Left renal pelvis (tissue), 4 donors: Measurements from ENCODE around the gene ST6GALNAC6. TPM values are rescaled to one million over a fixed set of nuclear protein-coding genes. Genes with fewer than 3 reads are reported as not detected.

Source experiments
- DNase-seq, 4 donors: peaks; one replicate each; pipeline ENCODE4 v3.0.0-alpha.2; 2013; ENCODE audit warnings: low read depth in 4 of 4, low spot score in 3 of 4
- polyA plus RNA-seq, 4 donors: library from polyadenylated mRNA; unstranded; fragments of 120-200 nt; gene quantifications; one replicate each; pipeline ENCODE4 v1.2.1, GENCODE V29; 2013; ENCODE audit not compliant: insufficient read length in 4 of 4

The ST6GALNAC6 gene
- polyA plus RNA-seq, 4 donors, result 38.6 to 46.5 (median 43.3) TPM

DNA sequence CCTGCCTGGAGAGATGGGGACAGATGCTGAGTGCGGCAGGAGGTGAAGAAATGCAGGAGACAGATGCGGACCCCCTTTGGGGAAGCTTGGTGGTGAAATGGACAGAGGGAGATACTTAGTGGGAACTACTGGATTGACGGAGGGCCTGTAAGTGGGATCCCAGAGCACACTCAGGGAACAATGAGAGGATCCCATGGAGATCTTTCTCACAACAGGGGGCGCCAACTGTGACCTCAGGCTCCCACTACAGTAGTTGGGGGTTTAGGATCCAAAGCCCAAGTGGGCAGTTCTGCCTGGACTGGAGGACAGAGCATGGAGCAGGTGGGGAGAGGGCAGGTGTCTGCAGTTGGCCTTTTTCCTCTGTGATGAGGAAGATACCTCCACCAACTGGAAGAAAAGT, 34.8 kb upstream of the ST6GALNAC6 start:
- no peak for DNase-seq

DNA sequence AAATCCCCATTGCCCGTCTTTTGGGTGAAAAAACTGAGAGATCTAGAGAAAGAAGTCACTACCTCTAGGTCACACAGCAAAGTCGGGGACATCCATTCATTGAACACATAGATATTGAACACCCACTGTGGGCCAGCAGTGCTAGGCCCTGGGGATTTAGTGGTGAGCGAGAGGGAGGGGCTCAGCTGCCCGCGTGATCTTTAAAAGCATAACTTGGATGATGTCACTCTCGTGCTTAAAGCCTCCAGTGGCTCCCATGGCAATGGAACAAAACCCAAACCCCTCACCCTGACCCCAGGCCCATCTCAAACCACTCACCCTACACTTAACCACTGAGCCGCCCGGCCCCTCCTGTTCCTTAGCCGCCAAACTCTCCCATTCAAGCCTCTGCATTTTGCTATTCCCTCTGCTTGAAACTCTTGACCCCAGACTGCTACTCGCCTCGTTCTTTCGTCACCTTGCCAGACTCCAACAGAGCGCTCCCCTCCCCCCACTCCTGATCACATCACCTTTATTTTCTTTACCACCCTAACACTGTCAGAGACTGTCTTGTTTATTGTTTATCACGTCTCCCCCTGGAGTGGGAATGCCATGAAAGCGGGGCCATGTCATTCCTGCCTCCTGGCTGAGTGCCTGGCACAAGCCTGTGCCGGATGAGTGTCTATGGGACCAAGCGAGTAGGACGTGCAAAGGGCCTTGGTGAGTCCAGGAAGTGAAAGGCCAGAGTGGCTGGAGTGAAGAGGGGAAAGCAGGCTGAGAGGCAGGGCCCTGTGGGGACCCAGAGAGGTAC, 31.9 kb upstream of the ST6GALNAC6 start:
- DNase-seq, result no peak

DNA sequence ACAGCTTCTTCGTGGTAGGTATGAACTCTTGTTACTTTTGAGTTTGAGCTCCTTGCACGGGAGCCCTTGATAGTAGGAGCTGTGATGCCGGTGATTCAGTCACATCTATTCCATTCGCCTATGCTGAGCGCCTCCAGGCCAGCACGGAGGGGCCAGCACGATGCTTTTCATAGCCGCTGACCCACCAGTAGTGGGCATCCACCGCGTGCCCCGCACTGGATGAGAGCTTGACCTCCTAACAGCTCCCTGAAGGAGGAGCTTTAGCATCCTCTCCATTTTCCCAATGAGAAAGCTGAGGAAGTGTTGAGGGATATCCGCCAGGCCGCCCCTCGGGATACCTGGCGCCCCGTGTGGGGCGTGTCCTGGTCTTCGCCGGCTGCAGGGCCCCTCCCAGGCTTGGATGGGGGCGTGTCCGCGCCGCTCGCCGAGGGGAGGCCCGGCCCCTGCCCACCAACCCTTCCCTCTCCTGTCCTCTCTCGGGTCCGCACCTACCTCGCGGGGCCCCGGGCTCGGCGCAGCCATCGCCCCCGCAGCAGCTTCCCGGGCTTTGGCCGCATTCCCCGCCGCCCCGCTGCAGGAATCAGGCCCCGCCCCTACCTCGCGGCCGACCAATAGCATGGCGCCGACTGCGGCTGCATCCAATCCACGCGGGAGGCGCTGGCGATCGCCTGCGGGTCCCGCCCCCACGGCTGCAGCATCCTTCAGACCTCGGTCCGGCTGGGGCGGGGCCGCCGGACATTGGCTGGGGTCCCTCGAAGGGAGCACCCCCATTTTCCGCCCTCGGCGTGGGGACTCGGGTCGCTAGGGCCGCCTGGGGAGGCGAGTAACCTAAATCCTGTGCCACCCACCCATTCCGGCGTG, 31.1 kb upstream of the ST6GALNAC6 start, which contains the start of gene PIP5KL1:
Gene PIP5KL1 (minus strand): TSS at position 547 of the 861 bp plus-strand sequence. CDS start 25 bp downstream, at position 522.
- no peak for DNase-seq

DNA sequence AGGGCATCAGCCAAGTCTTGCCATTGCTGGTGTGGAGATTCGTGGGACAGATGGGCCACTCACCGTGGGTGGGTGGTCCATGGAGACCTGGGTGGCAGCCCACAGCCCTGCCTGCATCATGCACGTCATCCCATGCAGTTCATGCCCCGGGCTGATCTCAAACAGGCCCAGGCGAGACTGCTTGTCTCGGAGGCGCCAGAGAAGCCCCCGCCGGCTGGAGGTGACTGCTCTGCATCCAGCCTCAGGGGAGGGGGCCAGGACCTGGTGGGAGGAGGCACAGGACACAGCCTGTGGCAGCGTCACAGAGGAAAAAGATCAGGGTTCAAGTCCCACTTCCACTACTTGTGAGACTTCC, 30.2 kb upstream of the ST6GALNAC6 start:
- no peak for DNase-seq

DNA sequence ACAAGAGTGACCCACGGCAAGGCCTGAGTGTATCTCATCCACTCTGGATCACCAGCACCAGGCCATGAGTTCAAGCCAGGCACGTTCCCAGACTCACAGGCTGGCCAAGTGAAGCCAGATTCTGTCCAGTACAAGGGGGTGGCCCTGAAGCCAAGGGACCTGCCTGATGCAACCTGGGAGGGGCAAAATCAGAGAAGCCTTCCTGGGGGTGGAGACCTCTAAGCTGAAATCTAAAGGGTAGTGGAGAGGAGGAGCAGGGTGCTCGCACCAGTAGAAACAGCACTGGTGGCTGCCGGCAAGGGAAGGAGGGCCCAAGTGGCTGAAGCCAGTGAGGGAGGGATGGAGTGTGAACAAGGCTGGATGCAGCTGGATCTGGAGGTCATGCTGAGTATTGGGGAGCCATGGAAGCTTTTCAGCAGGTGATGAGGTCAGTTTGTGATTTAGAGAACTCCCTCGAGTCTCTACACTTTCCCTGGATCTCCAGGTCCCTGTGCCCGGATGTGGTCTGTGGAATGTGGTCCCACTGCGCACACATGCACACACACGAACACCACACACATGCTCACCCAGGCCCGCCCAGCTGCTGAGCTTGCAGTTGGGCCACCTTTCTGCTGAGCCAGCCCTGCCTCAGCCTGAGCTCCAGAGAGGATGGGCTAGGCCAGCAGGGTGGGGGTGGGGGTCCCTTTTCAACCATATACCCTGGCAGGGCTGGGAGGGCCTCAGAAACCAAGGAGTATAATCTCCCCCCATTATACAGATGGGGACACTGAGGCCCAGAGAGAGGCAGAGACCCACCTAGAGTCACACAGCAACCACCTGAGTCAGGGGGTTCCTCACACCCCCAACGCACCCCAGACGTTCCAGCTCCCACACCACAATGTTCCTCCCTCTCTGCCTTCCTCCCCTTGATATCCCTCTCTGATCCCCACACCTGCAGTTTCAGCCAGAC, 29.5 kb upstream of the ST6GALNAC6 start:
- DNase-seq, result no peak

DNA sequence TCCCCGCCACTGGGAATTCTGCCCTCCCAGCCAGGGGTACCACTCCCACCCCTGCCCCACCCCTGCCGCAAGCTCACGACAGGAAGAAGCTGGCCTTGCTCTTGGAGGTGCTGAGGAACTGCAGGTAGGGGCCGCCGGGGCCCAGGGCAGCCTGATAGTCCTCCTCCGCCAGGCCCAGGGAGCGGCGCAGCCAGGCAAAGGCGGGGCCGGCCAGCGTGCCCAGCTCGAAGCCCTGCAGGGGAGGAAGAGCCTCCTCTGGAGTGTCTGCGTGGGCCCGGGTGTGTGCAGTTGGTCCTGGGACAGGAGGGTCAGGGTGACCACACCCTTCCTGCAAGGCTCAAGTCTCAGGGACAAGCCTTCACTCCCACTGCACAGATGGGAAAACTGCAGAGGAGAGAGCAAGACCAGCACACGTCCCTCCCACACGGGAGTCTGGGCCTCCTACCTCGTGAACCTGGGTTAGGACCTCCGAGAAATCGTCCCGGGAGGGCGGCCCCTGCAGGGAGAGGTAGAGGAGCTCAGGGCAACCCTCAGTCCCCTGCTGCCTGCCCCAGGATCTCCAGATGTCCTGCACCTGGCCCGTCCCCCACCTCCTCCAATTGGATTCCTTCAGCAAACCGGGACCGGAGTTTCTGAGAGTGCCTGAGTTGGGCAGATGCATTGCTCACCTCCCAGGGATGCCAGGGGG, 28.7 kb upstream of the ST6GALNAC6 start:
- DNase-seq, result no peak

DNA sequence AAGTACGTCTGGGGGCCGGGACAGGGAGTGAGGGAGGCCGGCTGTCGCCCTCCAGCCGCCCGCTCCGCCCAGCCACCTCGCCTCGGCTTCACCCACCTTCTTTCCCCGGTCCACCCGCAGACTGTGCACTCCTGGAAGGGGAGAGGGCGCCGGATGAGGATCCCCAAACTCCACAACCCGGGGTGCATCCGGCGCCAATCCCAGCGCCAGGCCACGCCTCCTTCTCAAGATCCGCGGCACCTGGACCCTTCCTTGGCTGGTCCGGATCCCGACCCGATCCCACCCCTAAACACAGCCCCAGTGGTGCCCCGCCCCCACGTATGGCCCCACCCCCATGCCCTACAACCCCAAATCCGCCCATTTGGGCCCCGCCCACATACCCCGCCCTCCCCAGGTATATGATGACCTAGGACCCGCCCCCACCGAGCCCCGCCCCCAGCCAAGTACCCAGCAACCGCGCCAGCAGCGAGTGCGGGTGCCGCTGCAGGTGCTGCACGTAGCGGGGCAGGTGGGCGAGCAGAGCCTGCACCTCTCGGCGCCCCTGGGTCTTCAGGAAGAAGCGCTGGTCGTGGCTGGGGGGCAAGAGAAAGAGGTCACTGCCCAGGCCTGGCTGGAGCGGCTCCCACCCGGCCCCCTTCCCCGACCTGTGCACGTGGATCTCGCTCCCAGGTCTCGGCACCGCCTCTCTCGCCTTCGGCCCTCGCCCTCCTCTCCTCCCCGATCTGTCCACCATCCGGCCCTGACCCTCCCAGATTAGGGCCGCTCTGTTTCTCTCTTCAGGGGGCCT, 28.0 kb upstream of the ST6GALNAC6 start:
- DNase-seq, result no peak

DNA sequence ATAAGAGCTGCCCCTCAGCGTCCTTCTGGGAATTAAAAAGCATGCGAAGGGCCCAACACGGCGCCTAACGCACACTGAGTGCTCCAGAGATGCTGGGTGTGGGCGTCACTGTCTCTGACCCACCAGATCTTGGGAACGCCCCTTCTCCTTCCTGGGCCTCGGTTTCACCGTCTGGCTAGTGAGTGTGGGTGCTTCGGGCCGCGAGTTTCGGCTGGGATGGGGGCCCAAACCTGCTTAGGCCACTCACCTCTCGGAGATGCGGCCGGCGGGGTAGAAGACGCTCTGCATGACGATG, 27.4 kb upstream of the ST6GALNAC6 start:
- DNase-seq, result no peak

DNA sequence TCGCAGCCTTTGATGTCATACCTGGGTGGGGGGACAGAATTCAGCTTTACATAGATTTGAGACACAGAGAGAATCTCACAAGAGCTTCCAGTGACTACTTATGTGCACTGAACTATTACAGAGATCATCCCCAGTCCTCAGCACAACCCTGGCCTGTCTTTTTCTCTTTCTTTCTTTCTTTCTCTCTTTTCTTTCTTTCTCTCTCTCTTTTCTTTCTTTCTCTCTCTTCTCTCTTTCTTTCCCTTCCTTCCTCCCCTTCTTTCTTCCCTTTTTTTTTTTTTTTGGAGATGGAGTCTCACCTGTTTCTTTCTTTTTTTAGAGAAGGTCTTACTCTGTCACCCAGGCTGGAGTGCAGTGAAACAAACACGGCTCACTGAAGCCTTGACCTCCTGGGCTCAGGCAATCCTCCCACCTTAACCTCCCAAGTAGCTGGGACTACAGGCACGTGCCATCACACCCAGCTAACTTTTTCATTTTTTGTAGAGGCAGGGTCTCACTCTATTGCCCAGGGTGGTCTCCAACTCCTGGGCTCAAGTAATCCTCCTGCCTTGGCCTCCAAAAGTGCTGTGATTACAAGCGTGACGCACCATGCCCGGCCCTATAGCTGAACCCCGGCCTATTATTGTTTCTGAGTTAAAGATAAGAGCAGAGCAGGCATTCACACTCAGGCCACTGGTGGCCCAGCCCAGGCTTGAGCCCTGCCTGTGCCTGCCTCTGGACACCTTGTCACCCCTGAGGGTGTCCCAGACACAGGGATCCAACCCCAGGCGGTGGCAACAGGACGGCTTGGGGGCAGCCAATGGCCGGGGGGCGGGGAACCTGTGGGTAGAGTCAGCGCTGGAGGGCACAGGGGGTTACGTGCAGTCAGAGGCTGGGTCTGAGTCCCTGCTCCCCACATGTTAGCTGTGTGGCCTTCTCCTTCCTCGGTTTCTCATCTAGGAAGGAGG, 26.8 kb upstream of the ST6GALNAC6 start:
- DNase-seq, result no peak

DNA sequence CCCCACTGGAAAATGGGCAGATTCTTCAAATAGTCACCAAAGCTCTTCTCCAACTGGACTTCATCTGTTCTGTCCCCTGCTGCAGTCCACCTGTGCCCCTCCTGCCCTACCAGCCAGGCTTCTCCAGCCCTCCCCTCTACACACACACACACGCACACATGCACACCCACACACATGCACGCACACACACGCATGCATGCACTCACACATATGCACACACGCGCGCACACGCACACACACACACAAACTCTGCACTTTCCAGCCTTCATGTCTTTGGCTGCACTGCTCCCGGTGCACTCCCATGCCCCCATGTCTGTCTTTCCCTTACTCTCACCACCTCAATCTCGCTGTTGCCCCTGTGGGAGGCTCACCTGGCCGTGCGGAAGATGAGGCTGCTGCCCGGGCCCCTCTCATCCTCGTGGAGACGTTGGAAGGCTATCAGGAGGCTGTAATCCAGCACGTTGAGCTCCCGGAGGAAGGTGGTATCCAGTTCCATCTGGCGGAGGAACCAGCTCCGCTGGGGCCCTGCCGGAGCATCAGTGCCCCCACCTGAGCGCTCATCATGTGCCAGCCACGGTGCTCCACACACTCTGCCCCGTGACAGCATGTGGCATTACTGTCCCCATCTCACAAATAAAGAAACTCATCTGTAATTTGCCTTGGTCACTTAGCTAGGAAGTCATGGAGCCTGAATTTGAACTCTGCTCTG, 25.5 kb upstream of the ST6GALNAC6 start:
- DNase-seq, result no peak

DNA sequence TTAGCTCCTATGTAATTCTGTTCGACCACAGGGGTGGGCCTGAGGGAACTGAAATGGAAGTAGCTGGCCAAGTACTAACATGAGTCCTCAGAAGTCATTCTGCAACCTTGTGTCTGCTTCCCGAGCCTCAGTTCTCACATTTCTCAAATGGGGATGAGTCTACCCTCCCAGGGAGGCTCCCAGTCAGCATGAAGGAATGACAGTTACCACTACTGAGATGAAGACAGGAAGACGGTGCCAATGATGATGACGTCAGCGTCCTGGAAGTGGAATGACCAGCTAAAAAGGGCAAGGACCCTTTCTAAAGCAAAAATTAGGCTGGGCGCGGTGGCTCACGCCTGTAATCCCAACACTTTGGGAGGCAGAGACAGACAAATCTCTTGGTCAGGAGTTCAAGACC, 24.4 kb upstream of the ST6GALNAC6 start:
- DNase-seq, result no peak

DNA sequence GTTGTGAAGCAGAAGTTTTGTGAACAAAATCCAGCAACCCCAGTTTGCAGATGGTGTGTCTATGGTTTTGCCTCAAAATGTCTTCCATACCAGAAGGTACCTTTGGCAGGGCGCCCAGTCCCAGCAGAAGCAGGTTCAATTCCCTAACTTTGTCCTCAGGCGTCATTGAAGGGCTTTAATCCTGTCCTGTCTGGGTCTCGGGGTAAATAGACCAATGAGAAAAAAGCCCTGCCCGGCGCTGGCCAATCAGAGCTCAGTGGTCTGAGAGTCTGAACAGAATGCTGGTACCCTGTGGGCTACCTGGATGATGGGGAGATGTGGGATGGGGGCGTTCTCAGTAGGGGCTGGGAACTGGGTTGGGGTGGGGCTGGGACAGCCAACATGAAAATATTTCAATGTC, 23.6 kb upstream of the ST6GALNAC6 start:
- DNase-seq, result no peak

DNA sequence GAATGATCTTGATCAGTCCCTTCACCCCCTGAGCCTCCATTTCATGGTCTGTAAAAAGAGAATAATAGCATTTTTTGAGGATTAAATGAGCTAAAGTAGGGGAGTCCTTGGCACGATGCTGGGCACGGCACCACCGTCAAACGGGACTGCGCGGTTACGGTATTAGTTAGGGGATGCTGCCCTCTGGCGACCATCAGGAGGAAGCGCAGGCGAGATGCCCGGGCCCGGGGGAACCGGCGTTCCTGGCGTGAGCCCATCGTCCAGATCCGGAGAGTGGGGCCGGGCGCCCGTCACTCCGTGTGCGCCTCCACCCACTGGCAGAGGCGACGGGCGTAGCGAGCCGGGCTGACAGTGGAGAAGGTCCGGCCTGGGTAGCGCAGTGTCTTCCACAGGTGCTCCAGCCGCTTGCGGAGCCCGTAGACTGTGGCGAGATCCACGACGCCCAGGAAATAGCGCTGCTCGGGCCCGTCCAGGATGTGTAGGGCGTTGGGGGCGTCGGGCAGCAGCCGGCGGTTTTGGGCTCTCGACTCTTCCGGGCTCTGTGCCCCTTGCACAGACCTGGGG, 22.2 kb upstream of the ST6GALNAC6 start:
- no peak for DNase-seq

DNA sequence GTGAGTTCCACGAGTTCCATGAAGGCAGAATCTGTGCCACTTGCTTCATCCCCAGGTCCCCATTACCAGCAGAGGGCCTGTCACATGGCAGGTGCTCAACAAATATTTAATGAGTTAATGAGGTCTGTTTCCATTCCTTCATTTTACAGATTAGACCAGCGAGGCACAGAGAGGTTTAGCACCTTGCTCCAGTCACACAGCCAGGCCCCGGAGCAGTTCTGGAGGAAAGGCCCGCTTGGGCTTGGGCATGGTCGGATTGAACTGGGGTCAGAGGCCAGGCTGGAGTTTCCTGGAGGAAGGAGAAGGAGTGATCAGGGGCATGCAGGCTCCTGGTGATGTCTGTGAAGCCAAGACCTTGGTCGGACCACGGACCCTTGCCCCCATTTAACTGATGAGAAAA, 21.4 kb upstream of the ST6GALNAC6 start:
- DNase-seq, result no peak

DNA sequence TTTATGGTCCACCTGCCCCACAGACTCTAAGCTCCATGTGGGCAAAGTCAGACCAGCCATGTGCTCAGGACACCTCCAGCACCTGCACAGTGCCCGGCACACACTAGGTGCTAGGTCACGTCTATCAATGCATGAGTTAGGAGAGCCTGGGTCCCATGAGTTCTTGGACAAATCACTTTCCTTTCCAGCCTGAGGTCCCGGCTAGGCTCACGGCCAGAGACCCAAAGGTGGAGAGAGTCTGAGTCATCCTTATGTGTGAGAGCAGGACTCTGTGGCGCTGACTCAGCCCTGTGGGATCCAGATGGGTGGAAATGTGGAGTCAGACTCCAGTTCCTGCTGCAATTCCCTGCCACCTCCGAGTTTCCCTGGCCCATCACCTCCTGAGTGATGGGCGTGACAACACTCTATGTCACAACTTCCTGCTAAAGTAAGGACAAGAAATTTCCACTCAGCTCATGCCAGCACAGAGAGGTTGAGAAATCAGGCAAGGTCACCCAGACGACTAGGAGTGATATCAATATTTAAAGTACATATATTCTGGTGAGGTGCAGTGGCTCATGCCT, 19.9 kb upstream of the ST6GALNAC6 start:
- DNase-seq, result no peak

DNA sequence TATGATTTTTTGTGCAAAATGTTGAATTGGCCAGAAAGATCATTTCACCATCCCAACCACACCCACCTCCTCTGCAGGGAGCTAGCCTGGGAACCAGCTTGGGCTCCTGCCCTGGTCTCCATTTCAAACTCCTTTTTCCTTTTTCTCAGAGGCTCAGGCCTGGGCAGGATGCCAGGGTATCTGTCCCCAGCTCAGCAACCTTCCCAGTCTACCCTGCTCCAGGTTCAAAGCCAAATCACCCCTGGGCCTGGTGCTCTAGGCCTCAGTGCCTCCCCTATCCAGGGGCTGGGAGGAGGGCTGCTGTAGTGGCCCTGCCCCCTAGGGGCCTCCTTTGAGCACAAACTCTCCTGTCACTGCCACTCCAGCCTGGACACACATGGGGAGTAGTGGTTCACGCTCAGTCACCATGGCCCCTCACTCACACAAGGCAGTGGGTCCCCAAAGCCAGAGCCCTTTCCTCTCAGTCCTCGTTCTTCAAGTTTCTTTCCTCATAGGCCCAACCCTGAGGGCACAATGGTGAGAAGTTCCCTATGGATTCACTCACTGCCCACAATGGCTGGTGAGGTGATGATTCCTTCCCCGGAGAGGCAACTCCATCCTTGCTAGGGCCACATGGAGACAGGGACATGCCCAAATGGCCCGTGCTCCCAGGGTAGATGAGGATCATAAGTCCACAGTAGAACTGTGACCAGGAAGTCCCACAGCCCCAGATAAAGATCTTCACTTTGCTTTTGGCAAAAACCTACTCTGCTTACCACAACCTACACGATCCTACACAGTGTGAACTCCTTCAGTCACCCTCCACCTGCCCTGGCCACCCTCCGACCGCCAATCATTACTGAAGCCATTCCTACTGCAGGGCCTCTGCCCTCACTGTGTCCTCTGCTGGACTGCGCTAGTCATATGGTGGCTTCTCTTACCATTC, 19.0 kb upstream of the ST6GALNAC6 start:
- DNase-seq, result no peak
